GM23248 (cell line): ENCODE results near the gene MEX3D.

Source experiments
- EZH2 ChIP-seq: fragments of 200-600 bp; sonication (generic); IDR thresholded peaks from 2 replicates; pipeline ENCODE4 v1.6.1; 2018; ENCODE audit warnings: antibody characterized with exemption, mild to moderate bottlenecking; ENCODE audit not compliant: insufficient read depth, poor library complexity, severe bottlenecking
- EZH2phosphoT487 ChIP-seq: fragments of 200-600 bp; sonication (generic); IDR thresholded peaks from 2 replicates; pipeline ENCODE4 v1.6.1; 2018; ENCODE audit warnings: antibody characterized with exemption, moderate library complexity, mild to moderate bottlenecking, low read depth; ENCODE audit not compliant: insufficient read depth

DNA sequence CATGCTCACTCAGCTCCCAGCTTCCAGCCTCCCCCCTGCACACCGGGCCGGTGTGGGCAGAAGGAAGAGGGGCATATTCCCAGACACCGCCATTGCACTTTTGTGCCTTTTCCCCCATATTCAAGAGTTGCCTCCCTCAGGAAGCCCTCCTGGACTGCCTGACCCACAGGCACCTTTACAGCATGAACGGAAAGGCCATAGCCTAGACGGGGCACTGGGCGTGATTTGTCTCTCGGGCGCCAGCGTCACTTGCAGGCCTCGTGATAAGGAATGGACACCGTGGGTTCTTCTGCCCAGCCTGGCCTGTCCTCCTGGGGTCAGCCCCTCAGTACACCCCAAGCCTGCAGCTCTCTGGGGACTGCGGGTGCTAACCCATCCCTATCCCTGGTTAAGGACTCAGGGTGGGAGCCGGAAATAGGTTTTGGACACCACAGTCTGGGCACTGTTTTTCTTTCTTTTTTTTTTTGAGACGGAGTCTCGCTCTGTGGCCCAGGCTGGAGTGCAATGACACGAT is 38.1 kb upstream of the MEX3D start:
- TF ChIP-seq EZH2phosphoT487: no peak
- TF ChIP-seq EZH2: no peak
